NCI-H1436 (cell line): Measurements from ENCODE around the gene ZSCAN2.
"Not testable (repeated sequence)": the region's sequence is repeated elsewhere in the genome, so short reads cannot be mapped to it uniquely, and the experiment has no call there.

Experiments used
- DNase-seq: peaks from one replicate; lab custom pipeline; 2025; lab: John Stamatoyannopoulos, UW

Gene ZSCAN2

GRCh38 chr15:84600687-84601554 lies at the start of gene ZSCAN2:
TSS of gene ZSCAN2 (plus strand) at chr15:84601009. CDS start at chr15:84603928, 2,919 bp downstream.
- DNase-seq = peak; percentile 90

- DNase-seq = not testable (repeated sequence)
Observed at GRCh38 chr15:84551624-84552023, 49.2 kb upstream of the ZSCAN2 start.

- DNase-seq = no peak
Observed at GRCh38 chr15:84552896-84553295, 47.9 kb upstream of the ZSCAN2 start.

GRCh38 chr15:84556690-84557089 lies 44.1 kb upstream of the ZSCAN2 start:
- DNase-seq = not testable (repeated sequence)

GRCh38 chr15:84568021-84568420 lies 32.8 kb upstream of the ZSCAN2 start:
- not testable (repeated sequence) for DNase-seq

- no peak for DNase-seq
Observed at GRCh38 chr15:84570164-84570735, 30.6 kb upstream of the ZSCAN2 start.

GRCh38 chr15:84572231-84572630 lies 28.6 kb upstream of the ZSCAN2 start:
- DNase-seq = no peak

- no peak for DNase-seq
Observed at GRCh38 chr15:84575493-84575892, 25.3 kb upstream of the ZSCAN2 start.

GRCh38 chr15:84577891-84578290 lies 22.9 kb upstream of the ZSCAN2 start:
- not testable (repeated sequence) for DNase-seq

- not testable (repeated sequence) for DNase-seq
Observed at GRCh38 chr15:84579261-84579721, 21.5 kb upstream of the ZSCAN2 start.

- not testable (repeated sequence) for DNase-seq
Observed at GRCh38 chr15:84581676-84582428, 19.0 kb upstream of the ZSCAN2 start.

GRCh38 chr15:84582583-84583157 lies 18.1 kb upstream of the ZSCAN2 start:
- no peak for DNase-seq

- DNase-seq = not testable (repeated sequence)
Observed at GRCh38 chr15:84583921-84584320, 16.9 kb upstream of the ZSCAN2 start.

GRCh38 chr15:84586696-84587095 lies 14.1 kb upstream of the ZSCAN2 start:
- DNase-seq = no peak

GRCh38 chr15:84588053-84588874 lies 12.5 kb upstream of the ZSCAN2 start:
- peak; percentile 85 for DNase-seq

- no peak for DNase-seq
Observed at GRCh38 chr15:84590406-84590805, 10.4 kb upstream of the ZSCAN2 start.

- no peak for DNase-seq
Observed at GRCh38 chr15:84591815-84592214, 9.0 kb upstream of the ZSCAN2 start.

GRCh38 chr15:84594617-84595290 lies 6.1 kb upstream of the ZSCAN2 start:
- DNase-seq = no peak

- no peak for DNase-seq
Observed at GRCh38 chr15:84595660-84596059, 5.1 kb upstream of the ZSCAN2 start.

- no peak for DNase-seq
Observed at GRCh38 chr15:84597296-84597695, 3.5 kb upstream of the ZSCAN2 start.

GRCh38 chr15:84598250-84598649 lies 2.6 kb upstream of the ZSCAN2 start:
- DNase-seq = no peak
